Activated naive CD8-positive, alpha-beta T cell (primary cell): ENCODE results near the gene ERICH6B.
A peak's percentile ranks its signal among the peaks of the same experiment; 100 is the strongest.

Experiments
- H3K27ac Mint-ChIP-seq: one replicate; pipeline ENCODE4 v1.8.0; 2021; ENCODE audit warnings: mixed read lengths
- H3K27me3 Mint-ChIP-seq: one replicate; pipeline ENCODE4 v1.8.0; 2021; ENCODE audit warnings: mixed read lengths
- H3K36me3 Mint-ChIP-seq: one replicate; pipeline ENCODE4 v1.8.0; 2021; ENCODE audit warnings: mixed read lengths
- H3K4me1 Mint-ChIP-seq: one replicate; pipeline ENCODE4 v1.8.0; 2021; ENCODE audit warnings: low read depth, mixed read lengths
- H3K4me3 Mint-ChIP-seq: one replicate; pipeline ENCODE4 v1.8.0; 2021; ENCODE audit warnings: mild to moderate bottlenecking, mixed read lengths
- H3K9me3 Mint-ChIP-seq: one replicate; pipeline ENCODE4 v1.8.0; 2021; ENCODE audit warnings: low read depth, mixed read lengths

Gene ERICH6B

DNA sequence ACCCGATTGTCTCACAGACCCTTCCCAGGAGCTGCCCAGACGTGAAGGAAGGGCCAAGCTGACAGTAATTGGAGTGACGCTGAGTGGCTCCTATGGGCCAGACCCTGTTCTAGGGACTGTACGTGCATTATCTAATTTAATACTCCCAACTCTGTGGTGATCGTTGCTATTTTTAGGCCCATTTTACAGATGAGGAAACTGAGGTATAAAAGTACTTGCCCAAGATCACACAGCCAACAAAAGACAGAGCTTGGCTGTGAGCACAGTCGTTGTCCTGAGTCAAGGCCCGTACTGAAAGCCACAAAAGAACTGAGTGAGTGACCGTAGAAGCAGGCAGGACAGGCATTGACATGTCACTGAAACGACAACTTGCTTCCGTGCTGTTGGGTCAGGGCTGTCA lies 74.7 kb downstream of the ERICH6B start:
- Mint-ChIP-seq H3K9me3 (no peaks in the 10 kb centered on the region), H3K4me1 (no peaks in the 10 kb centered on the region), H3K27me3 (no peaks in the 10 kb centered on the region), H3K4me3 (no peak overlapping the region), H3K27ac (no peak overlapping the region), H3K36me3 (no peaks in the 10 kb centered on the region)

DNA sequence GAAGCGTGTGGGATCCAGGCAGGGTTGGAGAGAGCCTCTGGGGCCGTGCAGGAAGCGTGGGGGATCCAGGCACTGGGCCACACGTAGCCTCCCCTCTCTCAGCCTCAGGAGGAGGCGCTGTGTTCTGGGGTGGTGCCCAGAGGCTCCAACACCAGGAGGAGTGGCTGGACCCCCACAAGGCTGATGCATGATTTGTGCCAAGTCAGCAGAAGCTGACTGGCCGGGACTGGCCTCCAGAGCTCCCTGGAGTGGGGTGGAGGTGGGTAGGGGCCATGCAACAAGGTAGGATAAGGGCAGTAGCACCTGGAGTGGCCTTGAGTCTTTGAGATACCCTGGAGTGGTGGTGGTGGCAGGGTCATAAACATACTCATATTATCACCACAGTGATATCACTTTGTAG lies 75.3 kb downstream of the ERICH6B start:
- no peaks in the 10 kb centered on the region for H3K27me3 Mint-ChIP-seq
- no peak overlapping the region for H3K27ac Mint-ChIP-seq
- H3K4me1 Mint-ChIP-seq, result no peaks in the 10 kb centered on the region
- no peaks in the 10 kb centered on the region for H3K9me3 Mint-ChIP-seq
- no peaks in the 10 kb centered on the region for H3K36me3 Mint-ChIP-seq
- H3K4me3 Mint-ChIP-seq, result no peak overlapping the region

DNA sequence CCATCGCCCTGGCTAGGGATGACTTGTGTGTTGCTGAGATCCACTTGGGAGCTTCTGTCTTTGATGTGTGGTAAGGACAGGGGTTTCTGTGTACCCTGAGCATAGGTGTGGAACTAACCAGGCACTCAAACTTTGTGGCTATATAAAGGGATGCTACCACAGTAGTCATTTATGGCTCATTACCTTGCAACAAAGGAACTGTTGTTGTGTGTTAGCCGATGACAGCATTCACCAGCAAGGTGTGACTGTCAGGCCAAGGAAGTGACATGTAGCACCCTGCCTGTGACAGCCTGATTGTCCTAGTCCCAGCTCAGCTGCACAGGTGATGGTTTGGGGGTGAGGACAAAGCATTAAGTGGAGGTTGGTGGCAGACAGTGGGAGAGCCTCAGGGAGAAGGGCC lies 77.2 kb downstream of the ERICH6B start:
- no peak overlapping the region for H3K27ac Mint-ChIP-seq
- peaks cover 5% of the 10 kb centered on the region for H3K36me3 Mint-ChIP-seq
- no peaks in the 10 kb centered on the region for H3K27me3 Mint-ChIP-seq
- no peaks in the 10 kb centered on the region for H3K9me3 Mint-ChIP-seq
- no peaks in the 10 kb centered on the region for H3K4me1 Mint-ChIP-seq
- no peak overlapping the region for H3K4me3 Mint-ChIP-seq

DNA sequence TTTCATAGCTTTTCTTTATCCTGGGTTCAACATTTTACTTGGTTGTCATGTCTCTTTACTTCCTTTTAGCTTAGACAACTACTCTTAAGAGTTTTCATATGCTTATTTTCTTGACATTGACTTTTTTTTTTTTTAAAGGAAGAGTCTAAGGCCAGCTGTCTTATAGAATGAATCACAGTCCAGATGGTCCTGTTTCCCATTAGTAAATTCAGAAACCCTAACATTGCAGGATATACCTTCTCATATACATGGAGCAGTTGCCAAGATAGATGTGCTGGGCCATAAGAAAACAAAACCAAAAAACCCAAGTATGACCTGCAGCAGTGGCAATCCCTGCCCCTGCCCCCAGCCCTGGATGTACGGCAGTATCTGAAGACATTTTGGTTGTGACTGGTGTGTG lies 78.0 kb downstream of the ERICH6B start:
- Mint-ChIP-seq H3K9me3 (no peaks in the 10 kb centered on the region), H3K36me3 (peaks cover 5% of the 10 kb centered on the region), H3K4me3 (no peak overlapping the region), H3K4me1 (no peaks in the 10 kb centered on the region), H3K27me3 (no peaks in the 10 kb centered on the region), H3K27ac (peak overlapping the region; percentile 10)

DNA sequence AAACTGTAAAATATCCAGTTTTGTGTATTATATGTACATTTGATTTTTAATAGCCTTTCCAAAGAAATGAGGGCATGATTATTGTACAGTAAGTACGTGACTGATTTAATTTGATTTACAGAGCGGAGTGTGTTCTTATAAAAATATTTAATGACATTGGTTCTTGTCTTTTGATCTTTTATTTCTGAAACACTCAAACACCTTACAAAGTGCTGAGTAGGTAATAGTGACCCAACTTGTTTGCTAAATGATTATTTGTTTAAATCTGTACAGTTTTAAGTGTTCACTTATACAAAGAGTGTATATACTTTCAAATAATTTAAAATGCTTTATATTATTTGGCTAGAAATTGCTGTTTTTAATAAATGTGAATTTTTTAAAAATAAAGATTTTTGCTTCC lies 79.3 kb downstream of the ERICH6B start:
- Mint-ChIP-seq H3K36me3 (peaks cover 5% of the 10 kb centered on the region), H3K4me3 (no peak overlapping the region), H3K9me3 (no peaks in the 10 kb centered on the region), H3K27me3 (no peaks in the 10 kb centered on the region), H3K27ac (no peak overlapping the region), H3K4me1 (no peaks in the 10 kb centered on the region)

DNA sequence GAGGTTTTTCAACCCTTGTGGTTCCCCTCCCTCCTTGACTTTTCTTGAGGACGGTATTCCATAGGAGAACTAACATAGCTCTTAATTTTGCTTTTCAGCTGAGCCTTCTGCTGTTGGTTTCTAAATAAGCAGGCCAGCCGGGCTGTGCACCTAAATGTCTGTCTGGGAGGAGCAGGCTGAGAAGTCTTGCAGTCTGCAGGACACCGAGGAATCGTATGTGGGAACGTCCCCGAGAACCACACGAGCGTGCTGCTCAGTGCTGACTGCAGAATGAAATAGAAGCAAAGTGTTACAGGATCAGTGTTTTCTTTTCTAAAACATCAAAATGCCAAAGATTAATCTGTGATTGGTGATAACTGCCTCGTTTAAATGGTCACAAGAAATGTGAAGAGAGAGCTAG lies 80.9 kb downstream of the ERICH6B start:
- Mint-ChIP-seq H3K4me1 (no peaks in the 10 kb centered on the region), H3K36me3 (peaks cover 9% of the 10 kb centered on the region), H3K9me3 (no peaks in the 10 kb centered on the region), H3K27me3 (no peaks in the 10 kb centered on the region), H3K4me3 (no peak overlapping the region), H3K27ac (no peak overlapping the region)

DNA sequence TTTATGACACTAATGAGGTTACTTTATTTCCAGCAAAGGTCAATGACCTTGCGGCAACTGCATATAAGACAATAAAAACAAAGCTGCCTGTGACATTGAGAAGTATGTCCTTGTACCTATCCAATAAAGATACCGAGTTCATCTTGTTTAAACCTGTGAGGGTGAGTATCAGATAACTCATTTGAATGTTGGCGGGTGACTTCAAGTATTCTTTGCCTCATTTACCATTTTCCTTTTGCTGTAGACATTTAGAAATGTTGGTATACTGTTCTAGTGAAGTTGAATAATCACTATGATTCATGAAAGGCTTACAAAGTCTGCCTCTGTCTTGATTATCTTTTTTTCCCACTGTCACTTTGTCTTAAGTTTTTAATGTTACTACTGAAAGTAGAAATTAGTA lies 85.8 kb downstream of the ERICH6B start:
- no peaks in the 10 kb centered on the region for H3K9me3 Mint-ChIP-seq
- H3K4me3 Mint-ChIP-seq, result no peak overlapping the region
- no peak overlapping the region for H3K27ac Mint-ChIP-seq
- H3K4me1 Mint-ChIP-seq, result no peaks in the 10 kb centered on the region
- peaks cover 18% of the 10 kb centered on the region for H3K36me3 Mint-ChIP-seq
- H3K27me3 Mint-ChIP-seq, result no peaks in the 10 kb centered on the region

DNA sequence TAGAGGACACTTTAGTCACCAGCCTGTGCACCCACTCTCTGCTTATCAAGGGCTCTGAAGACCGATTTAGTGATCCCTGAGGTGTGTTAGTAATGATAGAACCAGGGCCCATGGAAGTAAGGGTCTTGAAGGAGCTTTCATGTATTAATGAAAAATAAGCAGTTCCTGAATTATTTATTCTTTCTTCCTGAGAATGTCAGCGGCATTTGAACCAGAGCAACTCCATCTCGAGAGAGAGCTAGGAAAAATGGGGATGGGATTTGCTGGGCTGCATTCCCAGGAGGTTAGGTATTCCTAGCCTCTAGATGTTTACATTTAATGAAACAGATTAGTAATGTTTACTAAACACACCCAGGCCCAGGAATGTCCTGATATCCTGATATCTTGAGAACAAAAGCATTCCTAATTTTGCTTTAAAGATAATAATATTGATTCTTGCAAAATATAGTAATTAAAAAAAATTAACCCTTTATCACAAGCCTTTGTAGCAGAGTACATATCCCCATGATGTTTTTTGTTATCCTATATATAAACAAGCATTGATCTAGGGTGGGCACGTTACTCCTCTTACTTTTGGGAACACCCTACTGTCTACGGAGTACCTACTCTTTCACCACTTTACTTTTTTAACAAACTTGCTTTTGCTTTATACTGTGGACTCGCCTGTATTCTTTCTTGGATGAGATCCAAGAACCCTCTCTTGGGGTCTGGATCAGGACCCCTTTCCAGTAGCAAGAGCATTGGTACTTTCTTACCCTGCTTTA lies 87.7 kb downstream of the ERICH6B start:
- H3K36me3 Mint-ChIP-seq, result peaks cover 15% of the 10 kb centered on the region
- H3K9me3 Mint-ChIP-seq, result no peaks in the 10 kb centered on the region
- H3K4me1 Mint-ChIP-seq, result no peaks in the 10 kb centered on the region
- no peak overlapping the region for H3K4me3 Mint-ChIP-seq
- H3K27me3 Mint-ChIP-seq, result no peaks in the 10 kb centered on the region
- no peak overlapping the region for H3K27ac Mint-ChIP-seq

DNA sequence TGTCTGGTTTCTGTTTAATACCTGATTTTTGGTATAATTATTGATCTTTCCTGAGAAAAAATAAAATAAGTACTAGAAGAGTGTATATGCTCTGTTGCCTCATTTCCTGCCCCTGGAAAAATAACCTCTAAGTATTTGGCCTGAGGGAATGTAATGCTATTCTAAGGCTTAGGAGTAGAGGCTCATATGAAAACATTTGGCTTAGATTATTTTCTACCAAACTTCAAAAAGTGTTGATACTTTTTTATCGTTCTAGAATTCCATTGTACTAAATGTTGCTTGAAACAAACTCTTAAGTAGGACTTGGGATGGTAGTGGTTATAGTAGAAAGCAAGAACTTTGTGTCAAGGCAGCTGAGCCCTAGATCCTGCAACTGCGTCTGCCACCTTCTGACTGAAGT lies 93.0 kb downstream of the ERICH6B start:
- no peak overlapping the region for H3K4me3 Mint-ChIP-seq
- H3K9me3 Mint-ChIP-seq, result no peaks in the 10 kb centered on the region
- H3K27me3 Mint-ChIP-seq, result no peaks in the 10 kb centered on the region
- peaks cover 19% of the 10 kb centered on the region for H3K4me1 Mint-ChIP-seq
- H3K36me3 Mint-ChIP-seq, result peaks cover 25% of the 10 kb centered on the region
- peak overlapping the region; percentile 0 for H3K27ac Mint-ChIP-seq

DNA sequence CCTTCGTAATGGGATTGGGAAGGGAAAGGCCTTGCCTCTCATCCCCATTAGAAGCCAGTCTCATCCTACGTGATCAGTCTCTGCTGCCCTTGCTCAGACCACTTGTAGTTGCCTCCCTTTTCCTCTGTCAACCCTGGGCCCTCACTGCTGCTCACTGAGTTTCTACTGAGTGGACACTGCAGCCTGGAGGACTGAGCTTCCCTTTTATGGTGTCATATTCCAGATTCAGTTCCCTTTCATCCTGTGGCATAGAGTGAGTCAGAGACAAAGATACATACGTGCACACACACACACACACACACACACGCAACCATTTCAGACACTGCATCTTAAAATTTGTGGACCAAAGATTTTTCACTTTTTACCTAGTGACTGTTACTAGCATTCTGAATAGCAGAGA lies 94.2 kb downstream of the ERICH6B start:
- Mint-ChIP-seq H3K27ac (peak overlapping the region; percentile 41), H3K9me3 (no peaks in the 10 kb centered on the region), H3K4me1 (peaks cover 27% of the 10 kb centered on the region), H3K27me3 (no peaks in the 10 kb centered on the region), H3K36me3 (peaks cover 25% of the 10 kb centered on the region), H3K4me3 (no peak overlapping the region)

DNA sequence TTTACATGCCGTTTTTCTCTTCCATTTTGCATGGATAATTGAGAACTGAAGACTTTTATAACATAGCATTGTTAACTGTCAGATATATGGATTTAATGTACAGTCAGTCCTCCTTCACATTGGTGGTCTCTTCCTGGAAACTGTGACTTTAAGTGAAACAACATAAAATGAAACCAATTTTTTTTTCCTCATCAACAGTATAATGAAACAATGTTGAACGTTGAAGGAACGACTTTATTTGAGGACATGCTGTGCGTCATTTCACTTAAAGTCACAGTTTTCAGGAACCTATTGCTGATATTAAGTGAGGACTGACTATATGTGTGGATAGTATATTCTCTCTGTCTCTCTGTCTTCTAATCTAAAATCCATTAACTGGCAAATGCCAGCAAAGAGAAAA lies 96.0 kb downstream of the ERICH6B start:
- H3K9me3 Mint-ChIP-seq, result no peaks in the 10 kb centered on the region
- H3K36me3 Mint-ChIP-seq, result peaks cover 15% of the 10 kb centered on the region
- peaks cover 32% of the 10 kb centered on the region for H3K4me1 Mint-ChIP-seq
- H3K27me3 Mint-ChIP-seq, result no peaks in the 10 kb centered on the region
- H3K4me3 Mint-ChIP-seq, result no peak overlapping the region
- peak overlapping the region; percentile 0 for H3K27ac Mint-ChIP-seq

DNA sequence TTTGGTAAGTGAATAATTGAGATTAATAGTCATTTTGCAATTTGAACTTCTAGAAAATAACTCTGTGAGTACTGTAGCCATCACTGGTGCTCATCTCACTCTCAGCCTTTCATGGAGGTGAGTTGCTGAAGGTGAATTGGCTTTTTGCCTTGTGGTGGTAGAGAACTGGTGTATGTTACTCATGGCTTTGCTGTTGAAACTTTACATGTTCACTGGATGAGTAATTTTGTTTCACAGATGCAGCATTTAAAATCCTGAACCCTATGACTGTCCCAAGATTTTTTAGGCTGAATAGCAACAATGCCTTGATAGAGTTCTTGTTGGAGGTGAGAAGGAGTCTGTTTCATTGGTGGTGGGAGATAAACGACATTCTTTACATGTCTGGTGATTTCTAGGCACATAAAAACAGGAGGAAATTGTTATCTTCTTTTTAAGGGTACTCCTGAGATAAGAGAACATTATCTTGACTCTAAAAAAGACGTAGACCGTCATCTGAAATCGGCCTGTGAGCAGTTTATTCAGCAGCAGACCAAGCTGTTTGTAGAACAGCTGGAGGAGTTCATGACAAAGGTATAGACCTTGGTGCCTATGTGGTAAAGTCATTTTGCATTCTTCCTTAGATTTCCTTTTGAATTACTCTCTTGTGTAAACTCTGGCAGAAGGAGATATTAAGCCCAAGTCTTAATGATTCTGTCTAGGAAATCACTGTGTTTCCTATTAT lies 96.9 kb downstream of the ERICH6B start:
- Mint-ChIP-seq H3K27ac (peak overlapping the region; percentile 0), H3K9me3 (no peaks in the 10 kb centered on the region), H3K4me1 (peaks cover 32% of the 10 kb centered on the region), H3K27me3 (no peaks in the 10 kb centered on the region), H3K36me3 (peaks cover 15% of the 10 kb centered on the region), H3K4me3 (no peak overlapping the region)

DNA sequence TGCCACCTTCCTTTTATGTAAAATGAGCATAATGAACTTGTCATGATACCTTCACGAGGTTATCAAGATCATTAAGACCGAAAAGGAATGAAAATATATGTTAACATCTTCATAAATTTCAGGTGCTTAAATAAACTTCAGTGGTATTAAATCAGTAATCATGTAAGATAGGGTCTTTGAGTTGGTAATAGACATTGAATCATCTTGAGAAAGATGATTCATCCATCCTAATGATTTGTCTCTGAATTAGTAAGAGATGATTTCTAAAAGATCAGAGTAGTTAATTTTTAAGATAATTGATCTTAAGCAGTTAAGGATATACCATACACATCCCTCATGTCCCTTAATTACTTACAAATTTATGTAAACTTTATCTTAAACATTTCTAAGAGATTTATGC lies 98.8 kb downstream of the ERICH6B start:
- H3K36me3 Mint-ChIP-seq, result peaks cover 15% of the 10 kb centered on the region
- peaks cover 37% of the 10 kb centered on the region for H3K4me1 Mint-ChIP-seq
- no peak overlapping the region for H3K4me3 Mint-ChIP-seq
- H3K27ac Mint-ChIP-seq, result peak overlapping the region; percentile 51
- no peaks in the 10 kb centered on the region for H3K9me3 Mint-ChIP-seq
- no peaks in the 10 kb centered on the region for H3K27me3 Mint-ChIP-seq

DNA sequence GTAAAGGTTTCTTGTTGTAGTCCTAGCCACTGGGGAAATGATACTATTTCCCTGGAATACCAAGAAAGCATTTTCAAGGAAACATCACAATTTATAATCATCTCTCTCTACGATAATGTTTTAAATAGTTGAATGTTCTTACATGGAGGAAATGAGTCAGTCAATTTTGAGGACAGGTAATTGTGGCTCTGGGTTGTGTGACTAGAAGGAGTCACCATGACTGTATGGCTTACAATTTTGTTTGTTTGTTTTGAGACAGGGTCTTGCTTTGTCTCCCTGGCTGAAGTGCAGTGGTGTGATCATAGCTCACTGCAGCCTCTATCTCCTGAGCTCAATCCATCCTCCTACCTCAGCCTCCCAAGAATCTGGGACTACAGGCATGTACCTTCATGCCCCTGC lies 103.4 kb downstream of the ERICH6B start:
- Mint-ChIP-seq H3K4me1 (peaks cover 19% of the 10 kb centered on the region), H3K9me3 (no peaks in the 10 kb centered on the region), H3K36me3 (peaks cover 4% of the 10 kb centered on the region), H3K27ac (no peak overlapping the region), H3K4me3 (no peak overlapping the region), H3K27me3 (no peaks in the 10 kb centered on the region)

DNA sequence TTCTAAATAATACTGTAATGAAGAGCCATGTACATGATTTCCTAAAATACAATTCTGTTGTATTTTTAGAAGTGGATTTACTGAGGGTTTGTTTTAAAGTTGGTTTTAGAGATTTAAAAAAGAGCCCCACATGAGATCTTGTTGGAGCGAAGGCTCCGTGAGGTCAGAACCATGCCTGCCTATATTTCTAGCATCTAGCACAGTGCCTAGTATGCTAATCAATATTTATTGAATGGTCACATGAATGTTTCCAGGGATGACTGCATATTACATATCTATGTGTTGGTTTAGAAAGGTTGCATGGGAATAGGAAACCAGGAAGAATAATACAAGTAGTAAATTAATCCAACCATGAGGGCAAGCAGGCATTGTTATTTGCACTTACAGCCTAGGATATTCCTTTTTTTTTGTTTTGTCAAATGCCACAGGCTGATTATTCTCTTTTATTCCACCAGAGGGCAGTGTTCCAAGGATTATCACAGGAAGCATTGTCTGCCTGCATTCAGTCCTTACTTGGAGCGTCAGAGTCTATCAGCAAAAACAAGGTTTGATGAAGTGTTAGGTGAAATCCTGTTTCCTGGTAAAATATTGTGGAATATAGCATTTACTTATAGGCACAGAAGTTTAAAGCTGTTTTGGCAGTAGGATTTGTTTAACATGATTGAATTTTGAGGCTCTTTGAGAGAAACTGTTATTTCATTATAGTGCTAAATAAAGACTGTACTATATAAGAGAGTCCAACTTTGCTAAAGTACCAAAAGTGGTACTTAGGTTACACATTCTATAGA lies 104.0 kb downstream of the ERICH6B start:
- H3K9me3 Mint-ChIP-seq, result no peaks in the 10 kb centered on the region
- peaks cover 14% of the 10 kb centered on the region for H3K4me1 Mint-ChIP-seq
- H3K36me3 Mint-ChIP-seq, result peaks cover 6% of the 10 kb centered on the region
- peak overlapping the region; percentile 16 for H3K27ac Mint-ChIP-seq
- H3K4me3 Mint-ChIP-seq, result no peak overlapping the region
- no peaks in the 10 kb centered on the region for H3K27me3 Mint-ChIP-seq
